Astrocyte (in vitro differentiated cells and primary cell): ENCODE data around the gene TCF7L2. TPM values are rescaled to one million over a fixed set of nuclear protein-coding genes. Genes with fewer than 3 reads are reported as not detected.

Experiments used
- DNase-seq: peaks from one replicate; pipeline ENCODE4 v3.0.0-alpha.2; 2010; ENCODE audit warnings: low read depth
- FAIRE-seq: peaks from 2 replicates; lab custom pipeline; 2011; peaks lifted over from hg19 to GRCh38; lab: Jason Lieb, UNC
- H2AFZ ChIP-seq: 2 replicates; pipeline ENCODE4 v1.6.0; 2012; ENCODE audit warnings: low read depth, low read length, inconsistent platforms
- H3K27ac ChIP-seq: 2 replicates; pipeline ENCODE4 v1.5.1; 2011; ENCODE audit warnings: low read depth, low read length, inconsistent platforms
- H3K27me3 ChIP-seq: 2 replicates; pipeline ENCODE4 v1.6.0; 2011; ENCODE audit warnings: low read length, inconsistent platforms; ENCODE audit not compliant: insufficient read depth
- H3K36me3 ChIP-seq: 2 replicates; pipeline ENCODE4 v1.5.1; 2011; ENCODE audit warnings: low read length, inconsistent platforms; ENCODE audit not compliant: insufficient read depth
- H3K4me1 ChIP-seq: 2 replicates; pipeline ENCODE4 v1.5.1; 2011; ENCODE audit warnings: low read length, inconsistent platforms; ENCODE audit not compliant: insufficient read depth
- H3K4me2 ChIP-seq: 2 replicates; pipeline ENCODE4 v1.6.0; 2012; ENCODE audit warnings: low read length, inconsistent platforms
- H3K4me3 ChIP-seq: 2 replicates; pipeline ENCODE4 v1.5.1; 2011; ENCODE audit warnings: low read depth, mild to moderate bottlenecking, low read length, inconsistent platforms; ENCODE audit not compliant: insufficient read depth
- H3K79me2 ChIP-seq: 2 replicates; pipeline ENCODE4 v1.6.0; 2012; ENCODE audit warnings: mild to moderate bottlenecking, low read length, inconsistent platforms; ENCODE audit not compliant: insufficient read depth
- H3K9ac ChIP-seq: 2 replicates; pipeline ENCODE4 v1.6.0; 2012; ENCODE audit warnings: mild to moderate bottlenecking, low read length, inconsistent platforms
- H3K9me3 ChIP-seq: 2 replicates; pipeline ENCODE4 v1.5.1; 2012; ENCODE audit warnings: low read depth, mild to moderate bottlenecking, low read length, inconsistent platforms; ENCODE audit not compliant: insufficient read depth
- H4K20me1 ChIP-seq: 2 replicates; pipeline ENCODE4 v1.6.0; 2012; ENCODE audit warnings: low read length, inconsistent platforms; ENCODE audit not compliant: insufficient read depth
- H3K27ac Mint-ChIP-seq: one replicate; pipeline ENCODE4 v1.8.0; 2021; ENCODE audit warnings: mild to moderate bottlenecking, mixed read lengths; ENCODE audit not compliant: unreplicated experiment
- H3K27me3 Mint-ChIP-seq: one replicate; pipeline ENCODE4 v1.8.0; 2021; ENCODE audit warnings: low read depth, mixed read lengths; ENCODE audit not compliant: unreplicated experiment
- H3K36me3 Mint-ChIP-seq: one replicate; pipeline ENCODE4 v1.8.0; 2021; ENCODE audit warnings: low read depth, mixed read lengths; ENCODE audit not compliant: unreplicated experiment
- H3K4me1 Mint-ChIP-seq: one replicate; pipeline ENCODE4 v1.8.0; 2021; ENCODE audit warnings: low read depth, mixed read lengths; ENCODE audit not compliant: unreplicated experiment
- H3K4me3 Mint-ChIP-seq: one replicate; pipeline ENCODE4 v1.8.0; 2021; ENCODE audit warnings: mild to moderate bottlenecking, moderate library complexity, mixed read lengths; ENCODE audit not compliant: unreplicated experiment
- H3K9me3 Mint-ChIP-seq: one replicate; pipeline ENCODE4 v1.8.0; 2021; ENCODE audit warnings: mild to moderate bottlenecking, mixed read lengths; ENCODE audit not compliant: unreplicated experiment
- CTCF ChIP-seq: IDR thresholded peaks from 2 replicates; pipeline ENCODE4 v1.5.1; 2011; ENCODE audit warnings: low read depth, mild to moderate bottlenecking, inconsistent platforms, low read length, moderate library complexity; ENCODE audit not compliant: insufficient read depth
- EZH2 ChIP-seq: IDR thresholded peaks from 2 replicates; pipeline ENCODE4 v1.6.1; 2012; ENCODE audit warnings: mild to moderate bottlenecking, low read length, inconsistent platforms; ENCODE audit not compliant: insufficient read depth
- total RNA-seq: library from RNA; stranded (reverse); gene quantifications from 2 replicates; pipeline ENCODE4 v1.2.1, GENCODE V29; 2021

The TCF7L2 gene
- total RNA-seq, 1 donor from 2014 or later = 52.4 TPM

- no peak for TF ChIP-seq CTCF
- no peak for TF ChIP-seq EZH2
- no peak overlapping the region for H3K27ac ChIP-seq
- peaks cover 1% of the 10 kb centered on the region for H3K4me1 ChIP-seq
- Mint-ChIP-seq H3K27ac (no peak overlapping the region), H3K36me3 (peaks cover 2% of the 10 kb centered on the region), H3K27me3 (no peaks in the 10 kb centered on the region), H3K4me1 (peaks cover 7% of the 10 kb centered on the region), H3K4me3 (no peak overlapping the region), H3K9me3 (no peaks in the 10 kb centered on the region)
- no peaks in the 10 kb centered on the region for H3K9me3 ChIP-seq
- no peaks in the 10 kb centered on the region for H3K27me3 ChIP-seq
- no peaks in the 10 kb centered on the region for H3K36me3 ChIP-seq
- peaks cover 22% of the 10 kb centered on the region for H4K20me1 ChIP-seq
- FAIRE-seq = no peak
- no peak overlapping the region for H3K4me2 ChIP-seq
- no peak overlapping the region for H2AFZ ChIP-seq
- no peak overlapping the region for H3K4me3 ChIP-seq
- DNase-seq = no peak
- peaks cover 13% of the 10 kb centered on the region for H3K79me2 ChIP-seq
- H3K9ac ChIP-seq = no peak overlapping the region
These were observed 162.1 kb downstream of the TCF7L2 start for GRCh38 chr10:113111900-113112853.

- no peaks in the 10 kb centered on the region for H3K27me3 ChIP-seq
- Mint-ChIP-seq H3K4me1 (peaks cover 10% of the 10 kb centered on the region), H3K36me3 (peaks cover 2% of the 10 kb centered on the region), H3K27ac (no peak overlapping the region), H3K9me3 (no peaks in the 10 kb centered on the region), H3K4me3 (no peak overlapping the region), H3K27me3 (no peaks in the 10 kb centered on the region)
- H4K20me1 ChIP-seq = peaks cover 16% of the 10 kb centered on the region
- H3K79me2 ChIP-seq = peaks cover 16% of the 10 kb centered on the region
- H2AFZ ChIP-seq = no peak overlapping the region
- H3K9ac ChIP-seq = no peak overlapping the region
- no peak for TF ChIP-seq CTCF
- no peak overlapping the region for H3K4me3 ChIP-seq
- H3K36me3 ChIP-seq = no peaks in the 10 kb centered on the region
- H3K4me2 ChIP-seq = no peak overlapping the region
- H3K4me1 ChIP-seq = no peaks in the 10 kb centered on the region
- FAIRE-seq (no peak), DNase-seq (no peak)
- H3K9me3 ChIP-seq = no peaks in the 10 kb centered on the region
- no peak overlapping the region for H3K27ac ChIP-seq
These were observed 163.2 kb downstream of the TCF7L2 start for GRCh38 chr10:113113241-113113640.

GRCh38 chr10:113113918-113114317 lies 163.9 kb downstream of the TCF7L2 start:
- Histone ChIP-seq H3K9me3 (no peaks in the 10 kb centered on the region), H3K27me3 (no peaks in the 10 kb centered on the region), H4K20me1 (peaks cover 15% of the 10 kb centered on the region), H3K36me3 (no peaks in the 10 kb centered on the region), H3K4me3 (no peak overlapping the region), H3K4me1 (no peaks in the 10 kb centered on the region), H3K27ac (no peak overlapping the region), H3K9ac (no peak overlapping the region), H3K79me2 (peaks cover 15% of the 10 kb centered on the region), H2AFZ (no peak overlapping the region), H3K4me2 (no peak overlapping the region)
- Mint-ChIP-seq H3K4me1 (peaks cover 11% of the 10 kb centered on the region), H3K36me3 (peaks cover 2% of the 10 kb centered on the region), H3K9me3 (no peaks in the 10 kb centered on the region), H3K27me3 (no peaks in the 10 kb centered on the region), H3K4me3 (no peak overlapping the region), H3K27ac (no peak overlapping the region)
- DNase-seq = no peak
- FAIRE-seq = no peak
- TF ChIP-seq EZH2 (no peak), CTCF (no peak)
